T-helper 1 cell treated with Interleukin-12 subunit alpha and Interleukin-12 subunit beta and Interleukin-4 antibody, amounts not matched to agents 30 μg/mL and 1 μg/mL, for 36 hours (primary cell): ENCODE results near the gene ARHGEF19.

ENCODE experiments used
- H3K27ac Mint-ChIP-seq: one replicate; pipeline ENCODE4 v1.8.0; 2021; ENCODE audit warnings: mild to moderate bottlenecking, mixed read lengths
- H3K27me3 Mint-ChIP-seq: one replicate; pipeline ENCODE4 v1.8.0; 2021; ENCODE audit warnings: low read depth, mixed read lengths
- H3K36me3 Mint-ChIP-seq: one replicate; pipeline ENCODE4 v1.8.0; 2021; ENCODE audit warnings: low read depth, mixed read lengths
- H3K4me1 Mint-ChIP-seq: one replicate; pipeline ENCODE4 v1.8.0; 2021; ENCODE audit warnings: low read depth, mixed read lengths
- H3K4me3 Mint-ChIP-seq: one replicate; pipeline ENCODE4 v1.8.0; 2021; ENCODE audit warnings: mild to moderate bottlenecking, moderate library complexity, mixed read lengths
- H3K9me3 Mint-ChIP-seq: one replicate; pipeline ENCODE4 v1.8.0; 2021; ENCODE audit warnings: mixed read lengths

Gene ARHGEF19

GRCh38 chr1:16153999-16154673, 58.3 kb downstream of the ARHGEF19 start:
- no peak overlapping the region for H3K27ac Mint-ChIP-seq
- no peak overlapping the region for H3K4me3 Mint-ChIP-seq

GRCh38 chr1:16153096-16153998, 59.1 kb downstream of the ARHGEF19 start:
- no peak overlapping the region for H3K4me3 Mint-ChIP-seq
- H3K36me3 Mint-ChIP-seq: no peaks in the 10 kb centered on the region
- peaks cover 14% of the 10 kb centered on the region for H3K4me1 Mint-ChIP-seq
- peaks cover 49% of the 10 kb centered on the region for H3K27me3 Mint-ChIP-seq
- H3K27ac Mint-ChIP-seq: no peak overlapping the region
- H3K9me3 Mint-ChIP-seq: no peaks in the 10 kb centered on the region

More at GRCh38 chr1:16153999-16154673, 58.3 kb downstream of the ARHGEF19 start:
- H3K27me3 Mint-ChIP-seq: peaks cover 53% of the 10 kb centered on the region
- H3K9me3 Mint-ChIP-seq: no peaks in the 10 kb centered on the region
- H3K36me3 Mint-ChIP-seq: no peaks in the 10 kb centered on the region
- peaks cover 14% of the 10 kb centered on the region for H3K4me1 Mint-ChIP-seq

GRCh38 chr1:16152481-16153087, 59.9 kb downstream of the ARHGEF19 start:
- H3K27ac Mint-ChIP-seq: no peak overlapping the region
- no peaks in the 10 kb centered on the region for H3K36me3 Mint-ChIP-seq
- H3K9me3 Mint-ChIP-seq: no peaks in the 10 kb centered on the region
- no peak overlapping the region for H3K4me3 Mint-ChIP-seq
- H3K27me3 Mint-ChIP-seq: peaks cover 41% of the 10 kb centered on the region
- peaks cover 7% of the 10 kb centered on the region for H3K4me1 Mint-ChIP-seq

- H3K27me3 Mint-ChIP-seq: peaks cover 35% of the 10 kb centered on the region
- H3K9me3 Mint-ChIP-seq: no peaks in the 10 kb centered on the region
- H3K36me3 Mint-ChIP-seq: no peaks in the 10 kb centered on the region
- no peak overlapping the region for H3K4me3 Mint-ChIP-seq
- no peak overlapping the region for H3K27ac Mint-ChIP-seq
- peaks cover 2% of the 10 kb centered on the region for H3K4me1 Mint-ChIP-seq
These were observed 60.5 kb downstream of the ARHGEF19 start for GRCh38 chr1:16151995-16152384.

GRCh38 chr1:16151196-16151994, 61.1 kb downstream of the ARHGEF19 start:
- H3K4me1 Mint-ChIP-seq: peaks cover 2% of the 10 kb centered on the region
- no peak overlapping the region for H3K4me3 Mint-ChIP-seq
- peaks cover 29% of the 10 kb centered on the region for H3K27me3 Mint-ChIP-seq
- H3K27ac Mint-ChIP-seq: no peak overlapping the region
- H3K36me3 Mint-ChIP-seq: no peaks in the 10 kb centered on the region
- no peaks in the 10 kb centered on the region for H3K9me3 Mint-ChIP-seq

- Mint-ChIP-seq H3K9me3 (no peaks in the 10 kb centered on the region), H3K36me3 (no peaks in the 10 kb centered on the region), H3K27ac (no peak overlapping the region), H3K4me1 (no peaks in the 10 kb centered on the region), H3K27me3 (peaks cover 22% of the 10 kb centered on the region), H3K4me3 (no peak overlapping the region)
These were observed 61.9 kb downstream of the ARHGEF19 start for GRCh38 chr1:16150508-16150907.

- H3K27me3 Mint-ChIP-seq: peaks cover 19% of the 10 kb centered on the region
These were observed 62.6 kb downstream of the ARHGEF19 start for GRCh38 chr1:16149702-16150488.

GRCh38 chr1:16149146-16149545, 63.3 kb downstream of the ARHGEF19 start:
- Mint-ChIP-seq H3K9me3 (no peaks in the 10 kb centered on the region), H3K4me3 (no peak overlapping the region), H3K36me3 (no peaks in the 10 kb centered on the region), H3K27me3 (peaks cover 11% of the 10 kb centered on the region), H3K4me1 (no peaks in the 10 kb centered on the region), H3K27ac (no peak overlapping the region)

More at GRCh38 chr1:16149702-16150488, 62.6 kb downstream of the ARHGEF19 start:
- no peaks in the 10 kb centered on the region for H3K9me3 Mint-ChIP-seq
- no peak overlapping the region for H3K4me3 Mint-ChIP-seq
- H3K27ac Mint-ChIP-seq: no peak overlapping the region
- no peaks in the 10 kb centered on the region for H3K36me3 Mint-ChIP-seq
- no peaks in the 10 kb centered on the region for H3K4me1 Mint-ChIP-seq

- H3K9me3 Mint-ChIP-seq: no peaks in the 10 kb centered on the region
- H3K36me3 Mint-ChIP-seq: no peaks in the 10 kb centered on the region
- H3K4me3 Mint-ChIP-seq: no peak overlapping the region
- no peak overlapping the region for H3K27ac Mint-ChIP-seq
- H3K27me3 Mint-ChIP-seq: peaks cover 6% of the 10 kb centered on the region
- H3K4me1 Mint-ChIP-seq: no peaks in the 10 kb centered on the region
These were observed 63.9 kb downstream of the ARHGEF19 start for GRCh38 chr1:16148329-16149092.
